WERI-Rb-1 (cell line): ENCODE data around the gene TPGS1.

Experiments used
- DNase-seq: peaks from one replicate; pipeline ENCODE4 v3.0.0-alpha.2; 2020
- H3K27ac ChIP-seq: fragments of 250-450 bp; sonication (Bioruptor Pico); 2 replicates; pipeline ENCODE4 v1.5.1; 2020; ENCODE audit warnings: mild to moderate bottlenecking, moderate library complexity
- H3K27me3 ChIP-seq: fragments of 250-450 bp; sonication (Bioruptor Pico); 2 replicates; pipeline ENCODE4 v1.5.1; 2021; ENCODE audit warnings: mild to moderate bottlenecking, low read depth, moderate library complexity; ENCODE audit not compliant: insufficient read depth, severe bottlenecking
- H3K36me3 ChIP-seq: fragments of 250-450 bp; sonication (Bioruptor Pico); 2 replicates; pipeline ENCODE4 v1.5.1; 2020; ENCODE audit warnings: mild to moderate bottlenecking, moderate library complexity
- H3K4me3 ChIP-seq: 2 replicates; pipeline ENCODE4 v1.5.1; 2011; ENCODE audit warnings: low read depth, mild to moderate bottlenecking, control low read depth, low read length
- H3K9me3 ChIP-seq: fragments of 250-450 bp; sonication (Bioruptor Pico); 2 replicates; pipeline ENCODE4 v1.5.1; 2021; ENCODE audit warnings: mild to moderate bottlenecking, moderate library complexity; ENCODE audit not compliant: severe bottlenecking
- TF ChIP-seq, protein P1 (sequence below): IDR thresholded peaks from 2 replicates; pipeline ENCODE4 v1.5.1; 2011; ENCODE audit warnings: low read depth, mild to moderate bottlenecking, control low read depth, inconsistent platforms, low read length

The TPGS1 gene

DNA sequence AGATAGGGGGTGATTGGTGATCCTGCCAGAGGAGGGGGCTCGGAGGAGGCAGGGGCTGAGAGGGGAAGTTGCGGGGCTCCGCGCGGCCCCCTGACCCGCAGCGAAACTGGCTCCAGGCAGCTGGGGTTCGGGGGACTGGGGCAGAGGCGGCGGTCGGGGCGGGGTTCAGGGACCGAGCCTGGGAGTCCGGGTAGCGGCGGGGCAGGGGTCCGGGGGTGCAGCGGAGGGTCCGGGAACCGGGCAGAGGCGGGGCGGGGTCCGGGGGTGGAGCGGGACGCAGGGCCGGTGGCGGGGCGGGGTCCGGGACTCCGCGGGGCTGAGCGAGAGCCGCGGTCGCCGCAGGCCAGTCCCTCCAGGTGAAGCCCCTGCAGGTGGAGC is 9.8 kb upstream of the TPGS1 start:
- Histone ChIP-seq H3K36me3 (no peaks in the 10 kb centered on the region), H3K27ac (no peak overlapping the region), H3K9me3 (peaks cover 5% of the 10 kb centered on the region), H3K27me3 (peaks cover 10% of the 10 kb centered on the region), H3K4me3 (peak overlapping the region; percentile 21)
- TF ChIP-seq, protein P1, sequence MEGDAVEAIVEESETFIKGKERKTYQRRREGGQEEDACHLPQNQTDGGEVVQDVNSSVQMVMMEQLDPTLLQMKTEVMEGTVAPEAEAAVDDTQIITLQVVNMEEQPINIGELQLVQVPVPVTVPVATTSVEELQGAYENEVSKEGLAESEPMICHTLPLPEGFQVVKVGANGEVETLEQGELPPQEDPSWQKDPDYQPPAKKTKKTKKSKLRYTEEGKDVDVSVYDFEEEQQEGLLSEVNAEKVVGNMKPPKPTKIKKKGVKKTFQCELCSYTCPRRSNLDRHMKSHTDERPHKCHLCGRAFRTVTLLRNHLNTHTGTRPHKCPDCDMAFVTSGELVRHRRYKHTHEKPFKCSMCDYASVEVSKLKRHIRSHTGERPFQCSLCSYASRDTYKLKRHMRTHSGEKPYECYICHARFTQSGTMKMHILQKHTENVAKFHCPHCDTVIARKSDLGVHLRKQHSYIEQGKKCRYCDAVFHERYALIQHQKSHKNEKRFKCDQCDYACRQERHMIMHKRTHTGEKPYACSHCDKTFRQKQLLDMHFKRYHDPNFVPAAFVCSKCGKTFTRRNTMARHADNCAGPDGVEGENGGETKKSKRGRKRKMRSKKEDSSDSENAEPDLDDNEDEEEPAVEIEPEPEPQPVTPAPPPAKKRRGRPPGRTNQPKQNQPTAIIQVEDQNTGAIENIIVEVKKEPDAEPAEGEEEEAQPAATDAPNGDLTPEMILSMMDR: no peak
- no peak for DNase-seq

DNA sequence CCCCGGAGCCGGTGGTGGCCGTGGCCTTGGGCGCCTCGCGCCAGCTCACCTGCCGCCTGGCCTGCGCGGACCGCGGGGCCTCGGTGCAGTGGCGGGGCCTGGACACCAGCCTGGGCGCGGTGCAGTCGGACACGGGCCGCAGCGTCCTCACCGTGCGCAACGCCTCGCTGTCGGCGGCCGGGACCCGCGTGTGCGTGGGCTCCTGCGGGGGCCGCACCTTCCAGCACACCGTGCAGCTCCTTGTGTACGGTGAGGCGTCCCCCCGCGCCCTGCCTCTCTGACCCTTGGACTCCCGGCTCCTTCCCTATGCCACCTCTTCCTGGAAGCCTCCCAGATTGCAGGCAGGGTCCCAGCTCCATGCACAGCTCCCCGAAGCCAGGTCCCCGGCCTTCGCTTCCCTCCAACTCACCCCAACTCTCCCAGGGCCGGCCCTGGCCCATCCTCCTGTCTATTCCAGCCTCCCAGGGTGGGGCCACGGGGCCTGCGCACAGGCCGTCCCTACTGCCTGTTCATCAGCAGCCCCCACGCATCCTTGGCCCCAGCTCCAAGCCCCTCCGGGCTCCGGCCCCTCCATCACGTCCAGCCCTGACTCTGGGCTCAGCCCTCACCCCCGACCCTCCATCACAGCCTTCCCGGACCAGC is 9.3 kb upstream of the TPGS1 start:
- Histone ChIP-seq H3K36me3 (no peaks in the 10 kb centered on the region), H3K27ac (no peak overlapping the region), H3K4me3 (no peak overlapping the region; the same call in 1 of the 2 replicates), H3K27me3 (peaks cover 10% of the 10 kb centered on the region), H3K9me3 (peaks cover 3% of the 10 kb centered on the region)
- TF ChIP-seq, protein P1: no peak
- DNase-seq: no peak

DNA sequence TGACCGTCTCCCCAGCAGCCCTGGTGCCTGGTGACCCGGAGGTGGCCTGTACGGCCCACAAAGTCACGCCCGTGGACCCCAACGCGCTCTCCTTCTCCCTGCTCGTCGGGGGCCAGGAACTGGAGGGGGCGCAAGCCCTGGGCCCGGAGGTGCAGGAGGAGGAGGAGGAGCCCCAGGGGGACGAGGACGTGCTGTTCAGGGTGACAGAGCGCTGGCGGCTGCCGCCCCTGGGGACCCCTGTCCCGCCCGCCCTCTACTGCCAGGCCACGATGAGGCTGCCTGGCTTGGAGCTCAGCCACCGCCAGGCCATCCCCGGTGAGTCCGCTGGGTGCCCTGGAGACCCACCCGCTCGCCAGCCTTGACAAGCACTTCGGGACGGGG is 8.8 kb upstream of the TPGS1 start:
- Histone ChIP-seq H3K27me3 (peaks cover 10% of the 10 kb centered on the region), H3K9me3 (no peaks in the 10 kb centered on the region), H3K27ac (no peak overlapping the region), H3K4me3 (no peak overlapping the region), H3K36me3 (no peaks in the 10 kb centered on the region)
- TF ChIP-seq, protein P1: no peak
- DNase-seq: no peak

DNA sequence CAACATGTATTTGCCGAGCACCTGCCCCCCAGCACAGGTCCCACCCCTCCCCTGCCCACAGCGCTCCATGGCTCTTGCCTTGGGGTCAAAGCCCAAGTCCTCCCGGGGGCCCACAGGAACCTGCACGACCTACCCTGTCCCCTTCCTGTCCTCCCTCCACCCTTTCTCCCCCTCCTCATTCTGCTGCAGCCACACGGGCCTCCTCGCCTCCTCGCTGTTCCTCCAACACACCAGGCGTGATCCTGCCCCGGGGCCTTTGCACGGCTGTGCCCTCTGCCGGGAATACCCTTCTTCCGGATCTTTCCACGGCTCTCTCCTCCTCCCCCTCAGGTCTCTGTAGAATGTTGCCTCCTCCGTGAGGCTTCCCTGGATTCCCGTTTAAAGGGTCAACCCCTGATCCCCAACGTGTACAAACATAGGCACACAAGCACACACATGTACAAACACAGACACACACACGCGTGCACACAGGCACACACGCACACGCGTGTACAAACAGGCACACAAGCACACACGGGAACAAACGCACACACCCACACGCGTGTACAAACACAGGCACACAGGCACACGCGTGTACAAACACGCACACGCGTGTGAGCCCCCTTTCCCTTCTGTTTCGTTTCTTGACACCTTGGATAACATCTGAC is 8.2 kb upstream of the TPGS1 start:
- Histone ChIP-seq H3K36me3 (no peaks in the 10 kb centered on the region), H3K9me3 (no peaks in the 10 kb centered on the region), H3K27me3 (peaks cover 10% of the 10 kb centered on the region), H3K4me3 (no peak overlapping the region), H3K27ac (no peak overlapping the region)
- DNase-seq: no peak
- TF ChIP-seq, protein P1: no peak

DNA sequence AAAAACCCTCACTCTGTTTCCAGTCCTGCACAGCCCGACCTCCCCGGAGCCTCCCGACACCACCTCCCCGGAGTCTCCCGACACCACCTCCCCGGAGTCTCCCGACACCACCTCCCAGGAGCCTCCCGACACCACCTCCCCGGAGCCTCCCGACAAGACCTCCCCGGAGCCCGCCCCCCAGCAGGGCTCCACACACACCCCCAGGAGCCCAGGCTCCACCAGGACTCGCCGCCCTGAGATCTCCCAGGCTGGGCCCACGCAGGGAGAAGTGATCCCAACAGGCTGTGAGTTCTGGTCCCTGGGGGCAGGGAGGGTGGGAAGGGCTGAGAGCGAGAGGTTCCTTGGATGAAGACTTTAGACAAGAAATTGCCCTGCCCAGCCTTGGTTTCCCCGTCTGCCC is 5.7 kb upstream of the TPGS1 start:
- Histone ChIP-seq H3K27ac (no peak overlapping the region), H3K9me3 (no peaks in the 10 kb centered on the region), H3K36me3 (no peaks in the 10 kb centered on the region), H3K4me3 (no peak overlapping the region), H3K27me3 (peaks cover 10% of the 10 kb centered on the region)
- TF ChIP-seq, protein P1: no peak
- no peak for DNase-seq
